ENCODE data around the gene TMEM135.

Gene TMEM135

GRCh38 chr11:87331273-87331672 is 293.5 kb downstream of the TMEM135 start:
- Histone ChIP-seq H3K27me3 (no peaks in the 10 kb centered on the region), H3K4me1 (no peaks in the 10 kb centered on the region), H3K36me3 (no peaks in the 10 kb centered on the region), H3K9me3 (no peaks in the 10 kb centered on the region), H3K4me3 (ENCODE audit: low read depth, low read length) (no peak overlapping the region)
- TF ChIP-seq CTCF (IDR thresholded peaks at IDR 0.05; ENCODE audit: low read depth, low read length): no peak
- no peak for DNase-seq

GRCh38 chr11:87338046-87338639 is 300.4 kb downstream of the TMEM135 start:
- H3K27me3 ChIP-seq: no peaks in the 10 kb centered on the region
- no peaks in the 10 kb centered on the region for H3K9me3 ChIP-seq
- no peaks in the 10 kb centered on the region for H3K4me1 ChIP-seq
- H3K36me3 ChIP-seq: no peaks in the 10 kb centered on the region
- no peak for TF ChIP-seq CTCF (IDR thresholded peaks at IDR 0.05; ENCODE audit: low read depth, low read length)
- H3K4me3 ChIP-seq (ENCODE audit: low read depth, low read length): no peak overlapping the region
- DNase-seq: no peak

GRCh38 chr11:87339416-87339815 is 301.7 kb downstream of the TMEM135 start:
- TF ChIP-seq CTCF (IDR thresholded peaks at IDR 0.05; ENCODE audit: low read depth, low read length): no peak
- DNase-seq: no peak
- Histone ChIP-seq H3K4me1 (no peaks in the 10 kb centered on the region), H3K4me3 (ENCODE audit: low read depth, low read length) (no peak overlapping the region), H3K36me3 (no peaks in the 10 kb centered on the region), H3K9me3 (no peaks in the 10 kb centered on the region), H3K27me3 (no peaks in the 10 kb centered on the region)

- no peak for DNase-seq
- Histone ChIP-seq H3K36me3 (no peaks in the 10 kb centered on the region), H3K4me3 (ENCODE audit: low read depth, low read length) (no peak overlapping the region), H3K9me3 (no peaks in the 10 kb centered on the region), H3K4me1 (no peaks in the 10 kb centered on the region), H3K27me3 (peaks cover under 1% of the 10 kb centered on the region; the same call in 1 of the 2 replicates)
- TF ChIP-seq CTCF (IDR thresholded peaks at IDR 0.05; ENCODE audit: low read depth, low read length): no peak
These were observed 309.7 kb downstream of the TMEM135 start for GRCh38 chr11:87347441-87347840.

- Histone ChIP-seq H3K9me3 (no peaks in the 10 kb centered on the region), H3K27me3 (peaks cover 3% of the 10 kb centered on the region; the same call in 1 of the 2 replicates), H3K4me1 (no peaks in the 10 kb centered on the region), H3K36me3 (no peaks in the 10 kb centered on the region), H3K4me3 (ENCODE audit: low read depth, low read length) (no peak overlapping the region)
- no peak for TF ChIP-seq CTCF (IDR thresholded peaks at IDR 0.05; ENCODE audit: low read depth, low read length)
- no peak for DNase-seq
These were observed 310.1 kb downstream of the TMEM135 start for GRCh38 chr11:87347854-87348253.

GRCh38 chr11:87351676-87352075 is 313.9 kb downstream of the TMEM135 start:
- DNase-seq: no peak
- H3K4me1 ChIP-seq: no peaks in the 10 kb centered on the region

More at GRCh38 chr11:87351676-87352075, 313.9 kb downstream of the TMEM135 start:
- no peaks in the 10 kb centered on the region for H3K9me3 ChIP-seq
- TF ChIP-seq CTCF (IDR thresholded peaks at IDR 0.05; ENCODE audit: low read depth, low read length): no peak
- H3K36me3 ChIP-seq: no peaks in the 10 kb centered on the region
- no peak overlapping the region for H3K4me3 ChIP-seq (ENCODE audit: low read depth, low read length)
- peaks cover 3% of the 10 kb centered on the region; the same call in 1 of the 2 replicates for H3K27me3 ChIP-seq

All from BE2C (cell line).